ENCODE measurements around the gene PROCA1. TPM values are rescaled to one million over a fixed set of nuclear protein-coding genes. Genes with fewer than 3 reads are reported as not detected.

Gene PROCA1
- polyA plus RNA-seq, 1 donor (not counting 4 experiments of a cell fraction or from before 2014, with no cell fraction given), result 0.39 TPM

- Histone ChIP-seq H3K9me3 (ENCODE audit: control insufficient read depth, low read depth, low read length) (no peaks in the 10 kb centered on the region), H3K9me1 (ENCODE audit: control insufficient read depth, extremely low read depth, insufficient read depth, low read length) (no peaks in the 10 kb centered on the region), H2AFZ (ENCODE audit: control insufficient read depth, low read length) (no peak overlapping the region), H3K4me3 (ENCODE audit: control insufficient read depth in 2 of 3, extremely low read depth in 1 of 3, insufficient read depth in 2 of 3, low read depth in 1 of 3, low read length in 3 of 3) (no peak overlapping the region), H3K36me3 (ENCODE audit: control insufficient read depth in 2 of 2, extremely low read depth in 1 of 2, insufficient read depth in 2 of 2, low read length in 2 of 2) (peaks cover 61 to 70% of the 10 kb centered on the region in 2 experiments), H3K4me2 (ENCODE audit: control insufficient read depth, extremely low read depth, insufficient read depth, low read depth, low read length) (no peak overlapping the region), H3K9ac (ENCODE audit: control insufficient read depth, extremely low read depth, insufficient read depth, low read length) (no peak overlapping the region), H3K27me3 (ENCODE audit: control insufficient read depth, extremely low read depth, insufficient read depth, low read length) (no peaks in the 10 kb centered on the region), H4K20me1 (ENCODE audit: control insufficient read depth, extremely low read depth, insufficient read depth, low read length) (peaks cover 2% of the 10 kb centered on the region), H3K4me1 (ENCODE audit: control insufficient read depth, extremely low read depth, insufficient read depth, low read length) (no peaks in the 10 kb centered on the region), H3K79me2 (ENCODE audit: control insufficient read depth, insufficient read depth, low read length) (no peaks in the 10 kb centered on the region), H3K27ac (ENCODE audit: control insufficient read depth, insufficient read depth, low read length) (no peak overlapping the region)
- FAIRE-seq, result no peak
- dilution Hi-C loops (cut with MboI; ENCODE audit: extremely low pct_ligation_motif_present, low sequenced_read_pairs), result no loop called here
- DNase-seq (ENCODE audit: low read depth, low spot score), result no peak
- TF ChIP-seq, protein P1, sequence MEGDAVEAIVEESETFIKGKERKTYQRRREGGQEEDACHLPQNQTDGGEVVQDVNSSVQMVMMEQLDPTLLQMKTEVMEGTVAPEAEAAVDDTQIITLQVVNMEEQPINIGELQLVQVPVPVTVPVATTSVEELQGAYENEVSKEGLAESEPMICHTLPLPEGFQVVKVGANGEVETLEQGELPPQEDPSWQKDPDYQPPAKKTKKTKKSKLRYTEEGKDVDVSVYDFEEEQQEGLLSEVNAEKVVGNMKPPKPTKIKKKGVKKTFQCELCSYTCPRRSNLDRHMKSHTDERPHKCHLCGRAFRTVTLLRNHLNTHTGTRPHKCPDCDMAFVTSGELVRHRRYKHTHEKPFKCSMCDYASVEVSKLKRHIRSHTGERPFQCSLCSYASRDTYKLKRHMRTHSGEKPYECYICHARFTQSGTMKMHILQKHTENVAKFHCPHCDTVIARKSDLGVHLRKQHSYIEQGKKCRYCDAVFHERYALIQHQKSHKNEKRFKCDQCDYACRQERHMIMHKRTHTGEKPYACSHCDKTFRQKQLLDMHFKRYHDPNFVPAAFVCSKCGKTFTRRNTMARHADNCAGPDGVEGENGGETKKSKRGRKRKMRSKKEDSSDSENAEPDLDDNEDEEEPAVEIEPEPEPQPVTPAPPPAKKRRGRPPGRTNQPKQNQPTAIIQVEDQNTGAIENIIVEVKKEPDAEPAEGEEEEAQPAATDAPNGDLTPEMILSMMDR (optimal IDR thresholded peaks at IDR 0.05 in 1 of 3, IDR thresholded peaks at IDR 0.05 in 1 of 3, conservative IDR thresholded peaks at IDR 0.05 in 1 of 3; ENCODE audit: extremely low read depth in 1 of 3, insufficient read depth in 2 of 3, low read length in 3 of 3), result no peak
- TF ChIP-seq EZH2 (IDR thresholded peaks at IDR 0.05; ENCODE audit: low read length), result no peak
Observed at GRCh38 chr17:28686296-28686695, 25.4 kb downstream of the PROCA1 start.

DNA sequence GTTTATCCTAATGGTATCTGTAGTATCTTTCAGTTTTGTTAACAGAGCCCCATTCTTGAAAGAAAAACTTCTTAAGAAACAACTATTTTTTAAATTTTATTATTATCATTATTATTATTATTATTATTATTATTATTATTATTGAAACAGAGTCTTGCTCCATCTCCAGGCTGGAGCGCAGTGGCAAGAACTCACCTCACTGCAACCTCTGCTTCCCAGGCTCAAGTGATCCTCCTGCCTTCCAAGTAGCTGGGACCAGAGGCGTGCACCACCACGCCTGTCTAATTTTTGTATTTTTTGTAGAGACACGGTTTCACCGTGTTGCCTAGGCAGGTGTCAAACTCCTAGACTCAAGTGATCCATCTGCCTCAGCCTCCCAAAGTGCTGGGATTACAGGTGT lies 26.3 kb downstream of the PROCA1 start:
- no peak overlapping the region for H3K4me2 ChIP-seq (ENCODE audit: control insufficient read depth, extremely low read depth, insufficient read depth, low read depth, low read length)
- no peaks in the 10 kb centered on the region for H3K9me1 ChIP-seq (ENCODE audit: control insufficient read depth, extremely low read depth, insufficient read depth, low read length)
- dilution Hi-C loops (cut with MboI; ENCODE audit: extremely low pct_ligation_motif_present, low sequenced_read_pairs), result no loop called here
- no peak overlapping the region for H3K27ac ChIP-seq (ENCODE audit: control insufficient read depth, insufficient read depth, low read length)
- no peak for TF ChIP-seq EZH2 (IDR thresholded peaks at IDR 0.05; ENCODE audit: low read length)
- TF ChIP-seq, protein P1 (optimal IDR thresholded peaks at IDR 0.05 in 1 of 3, IDR thresholded peaks at IDR 0.05 in 1 of 3, conservative IDR thresholded peaks at IDR 0.05 in 1 of 3; ENCODE audit: extremely low read depth in 1 of 3, insufficient read depth in 2 of 3, low read length in 3 of 3), result no peak
- H2AFZ ChIP-seq (ENCODE audit: control insufficient read depth, low read length), result no peak overlapping the region
- no peaks in the 10 kb centered on the region for H3K9me3 ChIP-seq (ENCODE audit: control insufficient read depth, low read depth, low read length)
- H3K36me3 ChIP-seq (ENCODE audit: control insufficient read depth in 2 of 2, extremely low read depth in 1 of 2, insufficient read depth in 2 of 2, low read length in 2 of 2), result peaks cover 56 to 66% of the 10 kb centered on the region in 2 experiments
- H3K27me3 ChIP-seq (ENCODE audit: control insufficient read depth, extremely low read depth, insufficient read depth, low read length), result no peaks in the 10 kb centered on the region
- H4K20me1 ChIP-seq (ENCODE audit: control insufficient read depth, extremely low read depth, insufficient read depth, low read length), result peaks cover 2% of the 10 kb centered on the region
- FAIRE-seq (no peak), DNase-seq (ENCODE audit: low read depth, low spot score) (no peak)
- H3K4me1 ChIP-seq (ENCODE audit: control insufficient read depth, extremely low read depth, insufficient read depth, low read length), result no peaks in the 10 kb centered on the region
- no peak overlapping the region for H3K4me3 ChIP-seq (ENCODE audit: control insufficient read depth in 2 of 3, extremely low read depth in 1 of 3, insufficient read depth in 2 of 3, low read depth in 1 of 3, low read length in 3 of 3)
- H3K9ac ChIP-seq (ENCODE audit: control insufficient read depth, extremely low read depth, insufficient read depth, low read length), result no peak overlapping the region
- no peaks in the 10 kb centered on the region for H3K79me2 ChIP-seq (ENCODE audit: control insufficient read depth, insufficient read depth, low read length)

Data from keratinocyte (primary cell).